Vagina (tissue), 2 donors: ENCODE measurements around the gene IMPG2. TPM values are rescaled to one million over a fixed set of nuclear protein-coding genes. Genes with fewer than 3 reads are reported as not detected.

Source experiments
- DNase-seq, 2 donors: peaks; one replicate each; pipeline ENCODE4 v3.0.0-alpha.2; 2017; ENCODE audit errors: extremely low spot score in 2 of 2
- H3K27ac ChIP-seq: fragments of 200-600 bp; sonication (generic); one replicate; pipeline ENCODE4 v1.5.1; 2019
- H3K27me3 ChIP-seq: fragments of 200-600 bp; sonication (generic); one replicate; pipeline ENCODE4 v1.5.1; 2019
- H3K36me3 ChIP-seq, 2 donors: fragments of 200-600 bp; sonication (generic); one replicate each; pipeline ENCODE4 v1.5.1; 2017 to 2019
- H3K4me1 ChIP-seq: fragments of 200-600 bp; sonication (generic); one replicate; pipeline ENCODE4 v1.5.1; 2019
- H3K4me3 ChIP-seq, 2 donors: fragments of 200-600 bp; sonication (generic); 1 replicate in 1 of 2; 2 replicates in 1 of 2; pipeline ENCODE4 v1.5.1; 2016 to 2019
- H3K9me3 ChIP-seq: fragments of 200-600 bp; sonication (generic); one replicate; pipeline ENCODE4 v1.5.1; 2019
- POLR2A ChIP-seq, 2 donors: fragments of 450-650 bp; IDR thresholded peaks; one replicate each; pipeline ENCODE4 v1.6.1; 2017; ENCODE audit warnings: antibody characterized with exemption in 2 of 2, mild to moderate bottlenecking in 2 of 2, moderate library complexity in 2 of 2
- POLR2AphosphoS5 ChIP-seq, 2 donors: sonication (generic); formaldehyde crosslinking; IDR thresholded peaks; one replicate each; pipeline ENCODE4 v1.9.0; 2017; ENCODE audit warnings: antibody characterized with exemption in 2 of 2, mild to moderate bottlenecking in 2 of 2, low read depth in 1 of 2; ENCODE audit not compliant: insufficient read depth in 1 of 2
- intact Hi-C: fragments of 100-400 bp; cut with DNase I; formaldehyde crosslinking; loops from one replicate; pipeline ENCODE4 v1.15.1; 2023
- total RNA-seq: library from RNA; depleted of rRNA; stranded (reverse); fragments of >200 nt; gene quantifications from one replicate; pipeline ENCODE4 v1.2.3, GENCODE V29; 2016
- TF ChIP-seq, protein P1 (sequence below), 3 experiments: fragments of 450-650 bp in 2 of 3; fragments of 200-600 bp in 1 of 3; sonication (generic) in 1 of 3; IDR thresholded peaks; one replicate each; pipeline ENCODE4 v1.5.1; 2017 to 2019; ENCODE audit warnings: antibody characterized with exemption in 3 of 3, mild to moderate bottlenecking in 2 of 3, moderate library complexity in 2 of 3

Gene IMPG2
- total RNA-seq, 1 donor from 2014 or later = 0.25 TPM

GRCh38 chr3:101235048-101235447, 85.3 kb downstream of the IMPG2 start:
- no peaks in the 10 kb centered on the region for H3K4me1 ChIP-seq
- TF ChIP-seq, protein P1, sequence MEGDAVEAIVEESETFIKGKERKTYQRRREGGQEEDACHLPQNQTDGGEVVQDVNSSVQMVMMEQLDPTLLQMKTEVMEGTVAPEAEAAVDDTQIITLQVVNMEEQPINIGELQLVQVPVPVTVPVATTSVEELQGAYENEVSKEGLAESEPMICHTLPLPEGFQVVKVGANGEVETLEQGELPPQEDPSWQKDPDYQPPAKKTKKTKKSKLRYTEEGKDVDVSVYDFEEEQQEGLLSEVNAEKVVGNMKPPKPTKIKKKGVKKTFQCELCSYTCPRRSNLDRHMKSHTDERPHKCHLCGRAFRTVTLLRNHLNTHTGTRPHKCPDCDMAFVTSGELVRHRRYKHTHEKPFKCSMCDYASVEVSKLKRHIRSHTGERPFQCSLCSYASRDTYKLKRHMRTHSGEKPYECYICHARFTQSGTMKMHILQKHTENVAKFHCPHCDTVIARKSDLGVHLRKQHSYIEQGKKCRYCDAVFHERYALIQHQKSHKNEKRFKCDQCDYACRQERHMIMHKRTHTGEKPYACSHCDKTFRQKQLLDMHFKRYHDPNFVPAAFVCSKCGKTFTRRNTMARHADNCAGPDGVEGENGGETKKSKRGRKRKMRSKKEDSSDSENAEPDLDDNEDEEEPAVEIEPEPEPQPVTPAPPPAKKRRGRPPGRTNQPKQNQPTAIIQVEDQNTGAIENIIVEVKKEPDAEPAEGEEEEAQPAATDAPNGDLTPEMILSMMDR (IDR thresholded peaks at IDR 0.05) = no peak
- TF ChIP-seq POLR2A (IDR thresholded peaks at IDR 0.05) (no peak), POLR2AphosphoS5 (IDR thresholded peaks at IDR 0.05; ENCODE audit: insufficient read depth in 1 of 2, low read depth in 1 of 2) (no peak)
- H3K27me3 ChIP-seq = no peaks in the 10 kb centered on the region
- H3K36me3 ChIP-seq = no peaks in the 10 kb centered on the region
- DNase-seq = no peak
- intact Hi-C loops = no loop called here
- H3K4me3 ChIP-seq = no peak overlapping the region
- H3K9me3 ChIP-seq = no peaks in the 10 kb centered on the region
- no peak overlapping the region for H3K27ac ChIP-seq

- H3K4me3 ChIP-seq = no peak overlapping the region
- TF ChIP-seq, protein P1 (IDR thresholded peaks at IDR 0.05) = no peak
- TF ChIP-seq POLR2AphosphoS5 (IDR thresholded peaks at IDR 0.05; ENCODE audit: insufficient read depth in 1 of 2, low read depth in 1 of 2) = no peak
- TF ChIP-seq POLR2A (IDR thresholded peaks at IDR 0.05) = no peak
- H3K27me3 ChIP-seq = no peaks in the 10 kb centered on the region
- H3K9me3 ChIP-seq = no peaks in the 10 kb centered on the region
- H3K36me3 ChIP-seq = no peaks in the 10 kb centered on the region
- intact Hi-C loops = no loop called here
- no peak for DNase-seq
- H3K4me1 ChIP-seq = no peaks in the 10 kb centered on the region
- H3K27ac ChIP-seq = no peak overlapping the region
These were observed 89.8 kb downstream of the IMPG2 start for GRCh38 chr3:101230618-101231017.

GRCh38 chr3:101229681-101230080, 90.7 kb downstream of the IMPG2 start:
- no peaks in the 10 kb centered on the region for H3K4me1 ChIP-seq
- H3K9me3 ChIP-seq = no peaks in the 10 kb centered on the region
- no peaks in the 10 kb centered on the region for H3K27me3 ChIP-seq
- DNase-seq = no peak
- H3K4me3 ChIP-seq = no peak overlapping the region
- intact Hi-C loops = no loop called here
- H3K36me3 ChIP-seq = no peaks in the 10 kb centered on the region
- H3K27ac ChIP-seq = no peak overlapping the region
- TF ChIP-seq POLR2A (IDR thresholded peaks at IDR 0.05) (no peak), POLR2AphosphoS5 (IDR thresholded peaks at IDR 0.05; ENCODE audit: insufficient read depth in 1 of 2, low read depth in 1 of 2) (no peak)
- TF ChIP-seq, protein P1 (IDR thresholded peaks at IDR 0.05) = no peak

- Histone ChIP-seq H3K4me1 (no peaks in the 10 kb centered on the region), H3K27me3 (no peaks in the 10 kb centered on the region), H3K4me3 (no peak overlapping the region), H3K9me3 (no peaks in the 10 kb centered on the region), H3K27ac (no peak overlapping the region), H3K36me3 (no peaks in the 10 kb centered on the region)
- DNase-seq = no peak
- intact Hi-C loops = no loop called here
- TF ChIP-seq POLR2A (IDR thresholded peaks at IDR 0.05) = no peak
- TF ChIP-seq POLR2AphosphoS5 (IDR thresholded peaks at IDR 0.05; ENCODE audit: insufficient read depth in 1 of 2, low read depth in 1 of 2) = no peak
- TF ChIP-seq, protein P1 (IDR thresholded peaks at IDR 0.05) = no peak
These were observed 91.9 kb downstream of the IMPG2 start for GRCh38 chr3:101228441-101228840.

DNA sequence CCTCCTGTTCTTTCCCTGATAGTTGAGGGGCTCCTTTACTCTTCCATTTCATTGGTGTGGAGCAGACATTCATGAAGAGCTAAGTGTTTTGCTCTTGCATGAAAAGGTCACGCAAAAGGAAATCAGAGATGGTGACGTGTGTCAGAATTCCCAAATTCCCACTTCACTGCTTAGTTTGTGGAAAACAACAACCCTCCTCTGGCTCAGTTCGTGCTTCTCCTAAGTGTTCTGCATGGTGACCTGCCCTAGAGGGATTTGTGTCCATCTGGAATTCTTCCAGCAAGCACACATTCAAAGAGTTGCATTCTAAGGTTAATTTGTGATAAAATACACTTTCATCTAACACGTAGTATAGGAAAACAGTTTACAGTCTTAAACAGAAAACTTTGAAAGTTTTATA, 95.6 kb downstream of the IMPG2 start:
- no peaks in the 10 kb centered on the region for H3K27me3 ChIP-seq
- no peaks in the 10 kb centered on the region for H3K36me3 ChIP-seq
- intact Hi-C loops = no loop called here
- H3K4me3 ChIP-seq = no peak overlapping the region
- H3K9me3 ChIP-seq = no peaks in the 10 kb centered on the region
- no peak for TF ChIP-seq POLR2AphosphoS5 (IDR thresholded peaks at IDR 0.05; ENCODE audit: insufficient read depth in 1 of 2, low read depth in 1 of 2)
- no peak overlapping the region for H3K27ac ChIP-seq
- no peaks in the 10 kb centered on the region for H3K4me1 ChIP-seq
- DNase-seq = no peak
